Stimulated activated effector memory CD8-positive, alpha-beta T cell treated with anti-CD3 and anti-CD28 coated beads, Interleukin-12 subunit alpha, Interleukin-12 subunit beta, amount 100 ng/mL, for 72 hours (primary cell): ENCODE results near the gene TOR1B.

Experiments used
- ATAC-seq: fragments of 150-1000 bp; cut with Tn5 transposase; 2 replicates; pipeline ENCODE4 v1.10.0; 2021
- DNase-seq, 2 donors: peaks; one replicate each; pipeline ENCODE4 v3.0.0; 2021 to 2022; ENCODE audit warnings: low spot score in 2 of 2
- H3K27ac Mint-ChIP-seq: one replicate; pipeline ENCODE4 v1.8.0; 2022; ENCODE audit warnings: mild to moderate bottlenecking, mixed read lengths
- H3K36me3 Mint-ChIP-seq: one replicate; pipeline ENCODE4 v1.8.0; 2022; ENCODE audit warnings: mild to moderate bottlenecking, mixed read lengths
- H3K4me1 Mint-ChIP-seq: one replicate; pipeline ENCODE4 v1.8.0; 2022; ENCODE audit warnings: mixed read lengths
- H3K4me3 Mint-ChIP-seq: one replicate; pipeline ENCODE4 v1.8.0; 2022; ENCODE audit warnings: mild to moderate bottlenecking, mixed read lengths
- H3K9me3 Mint-ChIP-seq: one replicate; pipeline ENCODE4 v1.8.0; 2022; ENCODE audit warnings: mixed read lengths

TOR1B gene

GRCh38 chr9:129822898-129823541 lies 20.0 kb downstream of the TOR1B start:
- DNase-seq = no peak
- ATAC-seq = peak; percentile 44
- Mint-ChIP-seq H3K4me3 (peak overlapping the region; percentile 80), H3K27ac (peak overlapping the region; percentile 89), H3K36me3 (peaks cover 80% of the 10 kb centered on the region), H3K9me3 (no peaks in the 10 kb centered on the region), H3K4me1 (peaks cover 20% of the 10 kb centered on the region)

GRCh38 chr9:129823542-129823934 lies 20.6 kb downstream of the TOR1B start:
- ATAC-seq (peak; percentile 57), DNase-seq (no peak)
- Mint-ChIP-seq H3K36me3 (peaks cover 80% of the 10 kb centered on the region), H3K9me3 (no peaks in the 10 kb centered on the region), H3K27ac (peak overlapping the region; percentile 90), H3K4me1 (peaks cover 18% of the 10 kb centered on the region), H3K4me3 (peak overlapping the region; percentile 80)

GRCh38 chr9:129823935-129824601 lies 21.1 kb downstream of the TOR1B start, which contains the start of gene TOR1A:
TSS of gene TOR1A (minus strand) at chr9:129824136. CDS start at chr9:129824085, 51 bp downstream.
- peaks cover 13% of the 10 kb centered on the region for H3K4me1 Mint-ChIP-seq
- H3K4me3 Mint-ChIP-seq = peak within 1 kb of the TSS; percentile 80
- ATAC-seq (peak; percentile 93), DNase-seq (peak; percentile 81 to 96)
- H3K36me3 Mint-ChIP-seq = peaks cover 80% of the 10 kb centered on the region
- H3K9me3 Mint-ChIP-seq = no peaks in the 10 kb centered on the region
- H3K27ac Mint-ChIP-seq = peak within 1 kb of the TSS; percentile 90

- peaks cover 81% of the 10 kb centered on the region for H3K36me3 Mint-ChIP-seq
- no peak for ATAC-seq
- H3K4me3 Mint-ChIP-seq = no peak overlapping the region
- no peak overlapping the region for H3K27ac Mint-ChIP-seq
- DNase-seq = no peak
- no peaks in the 10 kb centered on the region for H3K9me3 Mint-ChIP-seq
- H3K4me1 Mint-ChIP-seq = peaks cover 12% of the 10 kb centered on the region
Measured at GRCh38 chr9:129826344-129826743, 23.4 kb downstream of the TOR1B start.

GRCh38 chr9:129826759-129827158 lies 23.8 kb downstream of the TOR1B start:
- Mint-ChIP-seq H3K4me1 (peaks cover 12% of the 10 kb centered on the region), H3K36me3 (peaks cover 81% of the 10 kb centered on the region), H3K4me3 (no peak overlapping the region), H3K9me3 (no peaks in the 10 kb centered on the region), H3K27ac (no peak overlapping the region)
- ATAC-seq (no peak), DNase-seq (no peak)

- peak overlapping the region; percentile 12 for H3K27ac Mint-ChIP-seq
- DNase-seq (no peak), ATAC-seq (no peak)
- no peak overlapping the region for H3K4me3 Mint-ChIP-seq
- H3K9me3 Mint-ChIP-seq = no peaks in the 10 kb centered on the region
- peaks cover 81% of the 10 kb centered on the region for H3K36me3 Mint-ChIP-seq
- H3K4me1 Mint-ChIP-seq = peaks cover 2% of the 10 kb centered on the region
Measured at GRCh38 chr9:129828051-129828450, 25.1 kb downstream of the TOR1B start.

- H3K4me1 Mint-ChIP-seq = peaks cover 9% of the 10 kb centered on the region
- peaks cover 86% of the 10 kb centered on the region for H3K36me3 Mint-ChIP-seq
- no peak for DNase-seq
- H3K4me3 Mint-ChIP-seq = no peak overlapping the region
- H3K9me3 Mint-ChIP-seq = no peaks in the 10 kb centered on the region
- no peak for ATAC-seq
- peak overlapping the region; percentile 8 for H3K27ac Mint-ChIP-seq
Measured at GRCh38 chr9:129828969-129829368, 26.0 kb downstream of the TOR1B start.

- Mint-ChIP-seq H3K4me1 (peaks cover 29% of the 10 kb centered on the region), H3K9me3 (no peaks in the 10 kb centered on the region), H3K36me3 (peaks cover 86% of the 10 kb centered on the region), H3K4me3 (peak overlapping the region; percentile 98), H3K27ac (peak overlapping the region; percentile 45)
- ATAC-seq (no peak), DNase-seq (no peak)
Measured at GRCh38 chr9:129832982-129833381, 30.0 kb downstream of the TOR1B start.

- no peak for ATAC-seq
- no peak for DNase-seq
- Mint-ChIP-seq H3K4me1 (peaks cover 43% of the 10 kb centered on the region), H3K4me3 (peak overlapping the region; percentile 98), H3K27ac (peak overlapping the region; percentile 96), H3K9me3 (no peaks in the 10 kb centered on the region), H3K36me3 (peaks cover 75% of the 10 kb centered on the region)
Measured at GRCh38 chr9:129834489-129835127, 31.6 kb downstream of the TOR1B start.

GRCh38 chr9:129835128-129835859 lies 32.3 kb downstream of the TOR1B start, which contains the start of the genes C9orf78 and USP20:
TSS of gene C9orf78 (minus strand) at chr9:129835275. CDS start at chr9:129835221, 54 bp downstream.
TSS of gene USP20 (plus strand) at chr9:129835458. CDS start at chr9:129852556, 17,098 bp downstream.
- Mint-ChIP-seq H3K9me3 (no peaks in the 10 kb centered on the region), H3K4me3 (peak within 1 kb of the TSS; percentile 98), H3K27ac (peak within 1 kb of the TSS; percentile 96), H3K36me3 (peaks cover 69% of the 10 kb centered on the region), H3K4me1 (peaks cover 44% of the 10 kb centered on the region)
- peak; percentile 96 to 97 for DNase-seq
- ATAC-seq = peak; percentile 96

- Mint-ChIP-seq H3K4me1 (peaks cover 44% of the 10 kb centered on the region), H3K36me3 (peaks cover 69% of the 10 kb centered on the region), H3K4me3 (peak overlapping the region; percentile 98), H3K9me3 (no peaks in the 10 kb centered on the region), H3K27ac (peak overlapping the region; percentile 96)
- ATAC-seq (peak; percentile 16), DNase-seq (no peak)
Measured at GRCh38 chr9:129835860-129836223, 32.9 kb downstream of the TOR1B start.

- ATAC-seq = no peak
- Mint-ChIP-seq H3K9me3 (no peaks in the 10 kb centered on the region), H3K4me3 (peak overlapping the region; percentile 98), H3K27ac (peak overlapping the region; percentile 96), H3K4me1 (peaks cover 44% of the 10 kb centered on the region), H3K36me3 (peaks cover 69% of the 10 kb centered on the region)
- DNase-seq = peak in 1 of 2 donors; percentile 62
Measured at GRCh38 chr9:129836311-129837007, 33.5 kb downstream of the TOR1B start.

- ATAC-seq (peak; percentile 12), DNase-seq (no peak)
- peaks cover 63% of the 10 kb centered on the region for H3K36me3 Mint-ChIP-seq
- H3K4me3 Mint-ChIP-seq = peak overlapping the region; percentile 42
- H3K9me3 Mint-ChIP-seq = no peaks in the 10 kb centered on the region
- H3K27ac Mint-ChIP-seq = peak overlapping the region; percentile 93
- H3K4me1 Mint-ChIP-seq = peaks cover 36% of the 10 kb centered on the region
Measured at GRCh38 chr9:129838707-129839259, 35.8 kb downstream of the TOR1B start.

GRCh38 chr9:129839324-129840023 lies 36.5 kb downstream of the TOR1B start:
- H3K4me1 Mint-ChIP-seq = peaks cover 30% of the 10 kb centered on the region
- H3K9me3 Mint-ChIP-seq = no peaks in the 10 kb centered on the region
- DNase-seq (no peak), ATAC-seq (no peak)
- peak overlapping the region; percentile 42 for H3K4me3 Mint-ChIP-seq
- peaks cover 59% of the 10 kb centered on the region for H3K36me3 Mint-ChIP-seq
- H3K27ac Mint-ChIP-seq = peak overlapping the region; percentile 93
